IMR-90 (cell line): ENCODE measurements around the gene CTXN3. TPM values are rescaled to one million over a fixed set of nuclear protein-coding genes. Genes with fewer than 3 reads are reported as not detected.

Experiments
- ATAC-seq: fragments of 200-7000 bp; cut with Tn5 transposase; 2 replicates; pipeline ENCODE4 v1.9.1; 2020; ENCODE audit warnings: low read depth, mild to moderate bottlenecking, moderate library complexity
- BruUV-seq: library from RNA; stranded (reverse); fragments of 400-500 nt; replicated peaks from 2 replicates; lab custom pipeline; 2021; lab: Mats Ljungman, UMichigan
- CTCF ChIA-PET: fragments of 300-600 bp; formaldehyde crosslinking; extraction: SDS; loops from one replicate; lab custom pipeline; 2021; ENCODE audit warnings: antibody characterized with exemption; lab: Yijun Ruan, JAX
- POLR2A ChIA-PET: fragments of 300-600 bp; sonication (Branson Sonifier 250); formaldehyde crosslinking; loops from one replicate; lab custom pipeline; 2022; ENCODE audit warnings: antibody characterized with exemption; ENCODE audit not compliant: unreplicated experiment; lab: Charles Lee
- DNase-seq: peaks from one replicate; pipeline ENCODE4 v3.0.0; 2013
- H2AFZ ChIP-seq: replicated peaks from 2 replicates; pipeline ENCODE3; 2013; ENCODE audit warnings: low read length, mild to moderate bottlenecking; ENCODE audit not compliant: poor library complexity
- H2AK5ac ChIP-seq: 2 replicates; pipeline ENCODE4 v1.6.1; 2013; ENCODE audit warnings: low read depth, low read length, inconsistent platforms
- H2AK9ac ChIP-seq: replicated peaks from 2 replicates; pipeline ENCODE3; 2013; ENCODE audit warnings: mild to moderate bottlenecking, low read depth, low read length, moderate library complexity; ENCODE audit not compliant: poor library complexity
- H2BK120ac ChIP-seq: 2 replicates; pipeline ENCODE4 v1.6.1; 2013; ENCODE audit warnings: low read depth, low read length, inconsistent platforms
- H2BK15ac ChIP-seq: 3 replicates; pipeline ENCODE4 v1.6.1; 2013; ENCODE audit warnings: low read depth, low read length, inconsistent platforms
- H2BK20ac ChIP-seq: 2 replicates; pipeline ENCODE4 v1.6.1; 2013; ENCODE audit warnings: low read depth, mild to moderate bottlenecking, inconsistent platforms, low read length, moderate library complexity
- H2BK5ac ChIP-seq: 2 replicates; pipeline ENCODE4 v1.6.1; 2013; ENCODE audit warnings: mild to moderate bottlenecking, low read depth, low read length, inconsistent platforms; ENCODE audit not compliant: poor library complexity, severe bottlenecking
- H3K14ac ChIP-seq: replicated peaks from 2 replicates; pipeline ENCODE4 v1.6.1; 2013; ENCODE audit warnings: low read depth, low read length, inconsistent platforms
- H3K18ac ChIP-seq: 2 replicates; pipeline ENCODE4 v1.6.1; 2013; ENCODE audit warnings: low read depth, low read length, control low read depth
- H3K23ac ChIP-seq: 2 replicates; pipeline ENCODE4 v1.6.1; 2013; ENCODE audit warnings: low read depth, low read length, inconsistent platforms
- H3K27ac ChIP-seq: 2 replicates; pipeline ENCODE4 v1.5.1; 2013; ENCODE audit warnings: mild to moderate bottlenecking, control low read depth, low read length; ENCODE audit not compliant: insufficient read depth
- H3K27me3 ChIP-seq: 2 replicates; pipeline ENCODE4 v1.6.1; 2013; ENCODE audit warnings: low read length; ENCODE audit not compliant: control insufficient read depth, insufficient read depth
- H3K36me3 ChIP-seq: 2 replicates; pipeline ENCODE4 v1.6.1; 2013; ENCODE audit warnings: low read length, mixed read lengths; ENCODE audit not compliant: control insufficient read depth, insufficient read depth
- H3K4ac ChIP-seq: 2 replicates; pipeline ENCODE4 v1.6.1; 2013; ENCODE audit warnings: low read depth, low read length, inconsistent platforms
- H3K4me1 ChIP-seq: 2 replicates; pipeline ENCODE4 v1.6.1; 2013; ENCODE audit warnings: low read length, mixed read lengths; ENCODE audit not compliant: control insufficient read depth, insufficient read depth
- H3K4me2 ChIP-seq: 2 replicates; pipeline ENCODE4 v1.6.1; 2013; ENCODE audit warnings: low read depth, mild to moderate bottlenecking, control low read depth, low read length, moderate library complexity
- H3K4me3 ChIP-seq: 2 replicates; pipeline ENCODE4 v1.5.1; 2013; ENCODE audit warnings: low read depth, mild to moderate bottlenecking, control low read depth, low read length, moderate library complexity; ENCODE audit not compliant: insufficient read depth
- H3K56ac ChIP-seq: 2 replicates; pipeline ENCODE4 v1.6.1; 2013; ENCODE audit warnings: low read length, inconsistent platforms; ENCODE audit not compliant: insufficient read depth; ENCODE audit errors: extremely low read depth
- H3K79me1 ChIP-seq, 2 experiments: 2 replicates each; pipeline ENCODE4 v1.6.1; 2013; ENCODE audit warnings: low read length in 2 of 2, inconsistent platforms in 1 of 2, low read depth in 1 of 2
- H3K9ac ChIP-seq: 2 replicates; pipeline ENCODE4 v1.6.1; 2013; ENCODE audit warnings: low read depth, low read length, control low read depth
- H3K9me1 ChIP-seq: 2 replicates; pipeline ENCODE4 v1.6.1; 2013; ENCODE audit warnings: low read length, inconsistent platforms; ENCODE audit not compliant: insufficient read depth
- H3K9me3 ChIP-seq: 2 replicates; pipeline ENCODE4 v1.6.1; 2013; ENCODE audit warnings: low read length; ENCODE audit not compliant: control insufficient read depth, insufficient read depth
- H4K20me1 ChIP-seq: 2 replicates; pipeline ENCODE4 v1.6.1; 2013; ENCODE audit warnings: low read length, inconsistent platforms; ENCODE audit not compliant: insufficient read depth
- H4K5ac ChIP-seq: 2 replicates; pipeline ENCODE4 v1.6.1; 2013; ENCODE audit warnings: mild to moderate bottlenecking, low read depth, low read length, control low read depth
- H4K8ac ChIP-seq, 2 experiments: 2 replicates each; pipeline ENCODE4 v1.6.1; 2013; ENCODE audit warnings: low read depth in 2 of 2, low read length in 2 of 2, control low read depth in 1 of 2, inconsistent platforms in 1 of 2
- H4K91ac ChIP-seq: 2 replicates; pipeline ENCODE4 v1.6.1; 2013; ENCODE audit warnings: low read depth, low read length, inconsistent platforms; ENCODE audit not compliant: insufficient read depth
- FOS ChIP-seq: fragments of 150-350 bp; IDR thresholded peaks from 2 replicates; pipeline ENCODE4 v1.6.1; 2016; ENCODE audit warnings: low read depth, low read length
- RCOR1 ChIP-seq: IDR thresholded peaks from 2 replicates; pipeline ENCODE4 v1.6.1; 2012; ENCODE audit warnings: mild to moderate bottlenecking, low read length, improper control_type of control experiment; ENCODE audit not compliant: insufficient replicate concordance
- WGBS, 2 experiments: methylation state at CpG; one replicate each; pipeline versions ENCODE4 v1.1.5 to v1.1.7; 2013; ENCODE audit warnings: missing lambda C conversion rate in 2 of 2; ENCODE audit not compliant: insufficient read length in 1 of 2; ENCODE audit errors: extremely low coverage in 2 of 2; 5-methylcytosine and 5-hydroxymethylcytosine counted together
- dilution Hi-C: fragments of 300-500 bp; cut with HindIII; formaldehyde crosslinking; loops from one replicate; pipeline ENCODE4 v1.14.3; 2018; ENCODE audit warnings: low sequenced_read_pairs; ENCODE audit not compliant: unreplicated experiment
- in situ Hi-C: fragments of 300-500 bp; cut with MboI; formaldehyde crosslinking; loops from 3 replicates; pipeline ENCODE4 v1.14.3; 2019; ENCODE audit warnings: low sequenced_read_pairs, inconsistent platforms, mixed read lengths
- intact Hi-C: fragments of 100-400 bp; cut with micrococcal nuclease; formaldehyde crosslinking; loops from 2 replicates; pipeline ENCODE4 v1.10.0; 2022
- polyA plus RNA-seq, 3 experiments: library from polyadenylated mRNA; depleted of rRNA; stranded (reverse); fragments of >200 nt; gene quantifications; 2 replicates each; pipeline ENCODE4 v1.2.3, GENCODE V29; 2012; ENCODE audit warnings: low replicate concordance in 1 of 3
- total RNA-seq: library from RNA; depleted of rRNA; stranded (reverse); fragments of >200 nt; gene quantifications from 2 replicates; pipeline ENCODE4 v1.2.3, GENCODE V29; 2012

Gene CTXN3
- total and polyA plus RNA-seq, 2 of the 4 experiments (the other 2 are of a cell fraction) = not detected

GRCh38 chr5:127696683-127697082, 47.8 kb downstream of the CTXN3 start:
- dilution Hi-C loops = no loop called here
- DNase-seq (peak; percentile 71), ATAC-seq (peak; percentile 66)

More at GRCh38 chr5:127696683-127697082, 47.8 kb downstream of the CTXN3 start:
- Histone ChIP-seq H3K27me3 (no peaks in the 10 kb centered on the region), H4K8ac (peak overlapping the region in 1 of 2 experiments; percentile 16; a peak in 2 of 4 replicates), H2BK15ac (peak overlapping the region; percentile 59; the same call in 1 of the 3 replicates), H3K9me1 (no peaks in the 10 kb centered on the region), H2AK9ac (no peak overlapping the region), H3K14ac (0 out of 2 replicates have a peak overlapping the region, but pooled peaks have one; percentile 50), H3K23ac (peak overlapping the region; percentile 67; the same call in 1 of the 2 replicates), H2BK120ac (peak overlapping the region; percentile 71), H3K9ac (no peak overlapping the region), H3K36me3 (no peaks in the 10 kb centered on the region), H3K79me1 (no peaks in the 10 kb centered on the region), H3K27ac (no peak overlapping the region), H3K18ac (peak overlapping the region; percentile 51; the same call in 1 of the 2 replicates), H3K4me3 (no peak overlapping the region), H2BK5ac (peak overlapping the region; percentile 69), H3K9me3 (no peaks in the 10 kb centered on the region), H4K5ac (peak overlapping the region; percentile 42; the same call in 1 of the 2 replicates), H3K4ac (peak overlapping the region; percentile 9; the same call in 1 of the 2 replicates), H3K56ac (no peak overlapping the region), H2AFZ (no peak overlapping the region), H2BK20ac (peak overlapping the region; percentile 75), H4K20me1 (no peaks in the 10 kb centered on the region), H3K4me1 (peaks cover 6% of the 10 kb centered on the region; the same call in 1 of the 2 replicates), H4K91ac (peak overlapping the region; percentile 43; the same call in 1 of the 2 replicates), H2AK5ac (no peak overlapping the region), H3K4me2 (peak overlapping the region; percentile 78)
- ChIA-PET CTCF (no interaction called here), POLR2A (no interaction called here)
- in situ Hi-C loops (no loop called here), intact Hi-C loops (no loop called here)
- BruUV-seq = no TSS peak
- 0% methylated on average over 2 of the region's 6 CpGs; no CpG with 5 or more reads in 1 of the 2 experiments for WGBS, 2 experiments
- TF ChIP-seq FOS (0 out of 2 replicates have a peak, but pooled peaks have one; percentile 23), RCOR1 (no peak)
